K562 (cell line): ENCODE results near the gene IL20. TPM values are rescaled to one million over a fixed set of nuclear protein-coding genes. Genes with fewer than 3 reads are reported as not detected.
A peak's percentile ranks its signal among the peaks of the same experiment; 100 is the strongest.

Experiments used
- ATAC-seq: fragments of 200-7000 bp; cut with Tn5 transposase; 3 replicates; pipeline ENCODE4 v1.9.1; 2020; ENCODE audit warnings: moderate library complexity
- BruUV-seq: library from RNA; stranded (reverse); fragments of 400-500 nt; replicated peaks from 2 replicates; lab custom pipeline; 2021; lab: Mats Ljungman, UMichigan
- CTCF ChIA-PET: fragments of 300-600 bp; formaldehyde crosslinking; extraction: SDS; loops from one replicate; lab custom pipeline; 2021; ENCODE audit warnings: low intra/inter-chr PET ratio; lab: Yijun Ruan, JAX
- POLR2A ChIA-PET: fragments of 300-600, 350-650 bp; sonication (Branson Sonifier 250); formaldehyde crosslinking; extraction: SDS; loops from one replicate; lab custom pipeline; 2021; ENCODE audit warnings: antibody characterized with exemption, inconsistent platforms; lab: Yijun Ruan, JAX
- DNase-seq, 4 experiments: peaks; one replicate each; pipeline versions ENCODE4 v3.0.0 to v3.0.0-alpha.2; 2011 to 2018; ENCODE audit warnings: low spot score in 3 of 4, mixed read lengths in 3 of 4; ENCODE audit errors: extremely low read depth in 1 of 4
- FAIRE-seq: peaks from 2 replicates; lab custom pipeline; 2011; peaks lifted over from hg19 to GRCh38; lab: Jason Lieb, UNC
- H2AFZ ChIP-seq: 2 replicates; pipeline ENCODE4 v1.6.0; 2011; ENCODE audit warnings: low read depth, low read length, control low read depth, inconsistent platforms
- H3K27ac ChIP-seq: fragments of 200-600 bp; 3 replicates; pipeline ENCODE4 v1.8.0; 2011; ENCODE audit warnings: low read depth, mild to moderate bottlenecking, control low read depth, inconsistent platforms, low read length, moderate library complexity, mixed read lengths; ENCODE audit errors: extremely low read depth
- H3K27me3 ChIP-seq, 2 experiments: fragments of 300-600 bp in 1 of 2; 2 replicates in 1 of 2; 3 replicates in 1 of 2; pipeline versions ENCODE4 v1.6.0 to v1.8.0; 2011; ENCODE audit warnings: inconsistent platforms in 2 of 2, low read length in 2 of 2, mild to moderate bottlenecking in 1 of 2, mixed read lengths in 1 of 2, moderate library complexity in 1 of 2; ENCODE audit not compliant: control insufficient read depth in 2 of 2, insufficient read depth in 2 of 2
- H3K36me3 ChIP-seq: fragments of 300-600 bp; 3 replicates; pipeline ENCODE4 v1.8.0; 2011; ENCODE audit warnings: mild to moderate bottlenecking, low read length, inconsistent platforms; ENCODE audit not compliant: control insufficient read depth, insufficient read depth
- H3K4me1 ChIP-seq, 2 experiments: fragments of 200-600 bp in 1 of 2; replicated peaks in 1 of 2; 2 replicates in 1 of 2; 3 replicates in 1 of 2; pipeline versions ENCODE4 v1.5.1 to v1.8.0; 2011; ENCODE audit warnings: inconsistent platforms in 2 of 2, low read length in 2 of 2, mild to moderate bottlenecking in 1 of 2, mixed read lengths in 1 of 2, moderate library complexity in 1 of 2; ENCODE audit not compliant: control insufficient read depth in 2 of 2, insufficient read depth in 2 of 2
- H3K4me2 ChIP-seq: 2 replicates; pipeline ENCODE4 v1.6.1; 2011; ENCODE audit warnings: low read length, control low read depth, inconsistent platforms, mixed read lengths; ENCODE audit not compliant: insufficient read depth
- H3K4me3 ChIP-seq: fragments of 200-600 bp; sonication (generic), shearing (Covaris generic); 2 replicates; pipeline ENCODE4 v1.5.1; 2016; ENCODE audit warnings: control low read depth, inconsistent platforms
- H3K79me2 ChIP-seq: fragments of 200-600 bp; 3 replicates; pipeline ENCODE4 v1.8.0; 2011; ENCODE audit warnings: low read length, inconsistent platforms; ENCODE audit not compliant: control insufficient read depth, insufficient read depth
- H3K9ac ChIP-seq, 2 experiments: 2 replicates each; pipeline versions ENCODE4 v1.6.0 to v1.6.1; 2011; ENCODE audit warnings: low read depth in 2 of 2, low read length in 2 of 2, control low read depth in 1 of 2, inconsistent platforms in 1 of 2, mild to moderate bottlenecking in 1 of 2, mixed read lengths in 1 of 2; ENCODE audit not compliant: insufficient read depth in 1 of 2
- H3K9me1 ChIP-seq: one replicate; pipeline ENCODE4 v1.6.0; 2011; ENCODE audit warnings: inconsistent platforms, mild to moderate bottlenecking, low read length, moderate library complexity; ENCODE audit not compliant: control insufficient read depth, insufficient read depth
- H3K9me3 ChIP-seq: replicated peaks from 2 replicates; pipeline ENCODE4 v1.5.1; 2011; ENCODE audit warnings: low read depth, low read length, inconsistent platforms; ENCODE audit not compliant: control insufficient read depth, insufficient read depth
- H4K20me1 ChIP-seq: replicated peaks from 2 replicates; pipeline ENCODE4 v1.6.1; 2011; ENCODE audit warnings: low read length, inconsistent platforms, mixed read lengths; ENCODE audit not compliant: control insufficient read depth, insufficient read depth
- HBP1 ChIP-seq: fragments of 450-650 bp; formaldehyde crosslinking; IDR thresholded peaks from 2 replicates; pipeline ENCODE4 v1.4.0; 2022; ENCODE audit warnings: missing genetic modification characterization
- IRF9 ChIP-seq: fragments of 450-650 bp; IDR thresholded peaks from 2 replicates; pipeline ENCODE4 v1.6.1; 2016; ENCODE audit warnings: missing biosample characterization, missing genetic modification characterization
- PURB ChIP-seq: sonication (generic); formaldehyde crosslinking; IDR thresholded peaks from 2 replicates; pipeline ENCODE4 v1.9.0; 2021; ENCODE audit warnings: low read depth, mild to moderate bottlenecking, missing genetic modification reagents
- RBFOX2 ChIP-seq: fragments of 200-400 bp; formaldehyde crosslinking; IDR thresholded peaks from 2 replicates; pipeline ENCODE4 v1.6.1; 2017; ENCODE audit warnings: low read depth, mild to moderate bottlenecking, low read length, moderate library complexity
- TEAD1 ChIP-seq, 2 experiments: fragments of 450-650 bp in 1 of 2; sonication (generic) in 1 of 2; formaldehyde crosslinking; IDR thresholded peaks; 2 replicates each; pipeline versions ENCODE4 v1.4.0 to v1.8.0; 2020 to 2022; ENCODE audit warnings: mild to moderate bottlenecking in 2 of 2, missing genetic modification reagents in 1 of 2
- WGBS: fragments of 100-300 bp; shearing (Covaris generic); methylation state at CpG from one replicate; pipeline ENCODE4 v1.1.6; 2016; ENCODE audit warnings: low coverage, mixed read lengths; ENCODE audit not compliant: insufficient coverage; ENCODE audit errors: missing lambda C conversion rate; 5-methylcytosine and 5-hydroxymethylcytosine counted together
- in situ Hi-C: fragments of 300-500 bp; cut with MboI; formaldehyde crosslinking; loops from 4 replicates; pipeline ENCODE4 v1.15.0; 2018; ENCODE audit warnings: inconsistent platforms, mixed read lengths
- intact Hi-C: fragments of 100-400 bp; cut with micrococcal nuclease; formaldehyde crosslinking; loops from 2 replicates; pipeline ENCODE4 v1.14.2; 2022
- polyA plus RNA-seq, 8 experiments: library from polyadenylated mRNA; depleted of rRNA in 4 of 8; stranded (reverse) in 5 of 8; unstranded in 3 of 8; fragments of >200 nt; fragmentation: Nextera tagmentation in 2 of 8; fragmentation: Illumina TruSeq in 1 of 8; extraction: Ambion mirVana in 2 of 8; extraction: Trizol in 1 of 8; gene quantifications; 2 replicates each; pipeline versions ENCODE4 v1.2.1 to v1.2.3, GENCODE V29; 2011 to 2014; ENCODE audit warnings: inconsistent platforms in 1 of 8, missing spikeins in 1 of 8
- total RNA-seq, 7 experiments: library from RNA; depleted of rRNA in 6 of 7; stranded (reverse); fragments of >200 nt in 6 of 7; fragmentation: Illumina TruSeq in 2 of 7; extraction: Trizol in 2 of 7; gene quantifications; 2 replicates each; pipeline versions ENCODE4 v1.2.1 to v1.2.3, GENCODE V29; 2011 to 2021; ENCODE audit warnings: low replicate concordance in 1 of 7
- TF ChIP-seq, protein P1 (sequence below): fragments of 150-350 bp; IDR thresholded peaks from 2 replicates; pipeline ENCODE4 v1.6.1; 2014; ENCODE audit warnings: low read depth, mild to moderate bottlenecking, low read length, borderline replicate concordance
- TF ChIP-seq, protein P2 (sequence below): fragments of 250-450 bp; sonication (Bioruptor Pico); IDR thresholded peaks from 2 replicates; pipeline ENCODE4 v1.8.0; 2022; ENCODE audit warnings: moderate library complexity, mild to moderate bottlenecking, inconsistent platforms
- TF ChIP-seq, protein P3 (sequence below): IDR thresholded peaks from 3 replicates; pipeline ENCODE4 v1.6.1; 2011; ENCODE audit warnings: borderline replicate concordance, mild to moderate bottlenecking, moderate library complexity; ENCODE audit not compliant: insufficient read length; ENCODE audit errors: extremely low read depth

Gene IL20
- total and polyA plus RNA-seq, 9 of the 15 experiments (the other 6 are each of a cell fraction or from before 2014, with no cell fraction given): not detected

- Histone ChIP-seq H3K9me1 (no peaks in the 10 kb centered on the region), H3K79me2 (no peaks in the 10 kb centered on the region), H3K27me3 (peaks cover 44 to 59% of the 10 kb centered on the region in 2 experiments), H3K9ac (no peak overlapping the region), H3K9me3 (no peaks in the 10 kb centered on the region), H2AFZ (no peak overlapping the region), H3K4me2 (no peak overlapping the region), H3K36me3 (no peaks in the 10 kb centered on the region), H3K4me3 (no peak overlapping the region), H3K4me1 (peaks cover 2 to 10% of the 10 kb centered on the region in 2 experiments; a peak in 3 of 5 replicates), H3K27ac (no peak overlapping the region), H4K20me1 (0 out of 2 replicates have a peak, but pooled peaks cover 3% of the 10 kb centered on the region)
- FAIRE-seq (no peak), ATAC-seq (no peak), DNase-seq (no peak)
- in situ Hi-C loops (loop anchor here (5.0 to 25.0 kb wide), 3 partner anchors 177 to 427 kb away; partner anchors contain the start of gene EIF2D), intact Hi-C loops (loop anchor here (5.0 kb wide), 3 partner anchors 422 to 583 kb away; partner anchors contain the start of gene CR1)
- WGBS: 2% methylated on average over 11 of the region's 12 CpGs
- POLR2A ChIA-PET: interaction anchor here (0.6 to 0.7 kb wide), 2 partner anchors 14 to 62 kb away, joined by 3 read pairs; no protein-coding TSS in a partner anchor
- BruUV-seq: no TSS peak
- CTCF ChIA-PET: interaction anchor here (0.6 to 3.4 kb wide), 5 partner anchors 104 to 306 kb away, joined by 3 to 43 read pairs (median 3); no protein-coding TSS in a partner anchor
- TF ChIP-seq TEAD1 (CRISPR knock-in tag; IDR thresholded peaks at IDR 0.05) (no peak), HBP1 (CRISPR knock-in tag) (0 out of 2 replicates have a peak, but pooled peaks have one; percentile 61), PURB (CRISPR knock-in tag) (no peak), RBFOX2 (no peak), IRF9 (tag) (0 out of 2 replicates have a peak, but pooled peaks have one; percentile 36)
- TF ChIP-seq, protein P1, sequence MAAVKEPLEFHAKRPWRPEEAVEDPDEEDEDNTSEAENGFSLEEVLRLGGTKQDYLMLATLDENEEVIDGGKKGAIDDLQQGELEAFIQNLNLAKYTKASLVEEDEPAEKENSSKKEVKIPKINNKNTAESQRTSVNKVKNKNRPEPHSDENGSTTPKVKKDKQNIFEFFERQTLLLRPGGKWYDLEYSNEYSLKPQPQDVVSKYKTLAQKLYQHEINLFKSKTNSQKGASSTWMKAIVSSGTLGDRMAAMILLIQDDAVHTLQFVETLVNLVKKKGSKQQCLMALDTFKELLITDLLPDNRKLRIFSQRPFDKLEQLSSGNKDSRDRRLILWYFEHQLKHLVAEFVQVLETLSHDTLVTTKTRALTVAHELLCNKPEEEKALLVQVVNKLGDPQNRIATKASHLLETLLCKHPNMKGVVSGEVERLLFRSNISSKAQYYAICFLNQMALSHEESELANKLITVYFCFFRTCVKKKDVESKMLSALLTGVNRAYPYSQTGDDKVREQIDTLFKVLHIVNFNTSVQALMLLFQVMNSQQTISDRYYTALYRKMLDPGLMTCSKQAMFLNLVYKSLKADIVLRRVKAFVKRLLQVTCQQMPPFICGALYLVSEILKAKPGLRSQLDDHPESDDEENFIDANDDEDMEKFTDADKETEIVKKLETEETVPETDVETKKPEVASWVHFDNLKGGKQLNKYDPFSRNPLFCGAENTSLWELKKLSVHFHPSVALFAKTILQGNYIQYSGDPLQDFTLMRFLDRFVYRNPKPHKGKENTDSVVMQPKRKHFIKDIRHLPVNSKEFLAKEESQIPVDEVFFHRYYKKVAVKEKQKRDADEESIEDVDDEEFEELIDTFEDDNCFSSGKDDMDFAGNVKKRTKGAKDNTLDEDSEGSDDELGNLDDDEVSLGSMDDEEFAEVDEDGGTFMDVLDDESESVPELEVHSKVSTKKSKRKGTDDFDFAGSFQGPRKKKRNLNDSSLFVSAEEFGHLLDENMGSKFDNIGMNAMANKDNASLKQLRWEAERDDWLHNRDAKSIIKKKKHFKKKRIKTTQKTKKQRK: no peak
- TF ChIP-seq, protein P2, sequence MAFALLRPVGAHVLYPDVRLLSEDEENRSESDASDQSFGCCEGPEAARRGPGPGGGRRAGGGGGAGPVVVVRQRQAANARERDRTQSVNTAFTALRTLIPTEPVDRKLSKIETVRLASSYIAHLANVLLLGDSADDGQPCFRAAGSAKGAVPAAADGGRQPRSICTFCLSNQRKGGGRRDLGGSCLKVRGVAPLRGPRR: no peak
- TF ChIP-seq, protein P3, sequence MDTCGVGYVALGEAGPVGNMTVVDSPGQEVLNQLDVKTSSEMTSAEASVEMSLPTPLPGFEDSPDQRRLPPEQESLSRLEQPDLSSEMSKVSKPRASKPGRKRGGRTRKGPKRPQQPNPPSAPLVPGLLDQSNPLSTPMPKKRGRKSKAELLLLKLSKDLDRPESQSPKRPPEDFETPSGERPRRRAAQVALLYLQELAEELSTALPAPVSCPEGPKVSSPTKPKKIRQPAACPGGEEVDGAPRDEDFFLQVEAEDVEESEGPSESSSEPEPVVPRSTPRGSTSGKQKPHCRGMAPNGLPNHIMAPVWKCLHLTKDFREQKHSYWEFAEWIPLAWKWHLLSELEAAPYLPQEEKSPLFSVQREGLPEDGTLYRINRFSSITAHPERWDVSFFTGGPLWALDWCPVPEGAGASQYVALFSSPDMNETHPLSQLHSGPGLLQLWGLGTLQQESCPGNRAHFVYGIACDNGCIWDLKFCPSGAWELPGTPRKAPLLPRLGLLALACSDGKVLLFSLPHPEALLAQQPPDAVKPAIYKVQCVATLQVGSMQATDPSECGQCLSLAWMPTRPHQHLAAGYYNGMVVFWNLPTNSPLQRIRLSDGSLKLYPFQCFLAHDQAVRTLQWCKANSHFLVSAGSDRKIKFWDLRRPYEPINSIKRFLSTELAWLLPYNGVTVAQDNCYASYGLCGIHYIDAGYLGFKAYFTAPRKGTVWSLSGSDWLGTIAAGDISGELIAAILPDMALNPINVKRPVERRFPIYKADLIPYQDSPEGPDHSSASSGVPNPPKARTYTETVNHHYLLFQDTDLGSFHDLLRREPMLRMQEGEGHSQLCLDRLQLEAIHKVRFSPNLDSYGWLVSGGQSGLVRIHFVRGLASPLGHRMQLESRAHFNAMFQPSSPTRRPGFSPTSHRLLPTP: no peak
Measured at GRCh38 chr1:206913766-206914537, 48.5 kb downstream of the IL20 start.
